HCT116 (cell line): ENCODE results near the gene ZNF555. TPM values are rescaled to one million over a fixed set of nuclear protein-coding genes. Genes with fewer than 3 reads are reported as not detected.

ENCODE experiments used
- ATAC-seq: fragments of 200-7000 bp; cut with Tn5 transposase; 2 replicates; pipeline ENCODE4 v1.9.1; 2020; ENCODE audit warnings: mild to moderate bottlenecking, moderate library complexity
- BruUV-seq: library from RNA; stranded (reverse); fragments of 400-500 nt; replicated peaks from 2 replicates; lab custom pipeline; 2021; lab: Mats Ljungman, UMichigan
- CTCF ChIA-PET: fragments of 300-600 bp; sonication (Branson Sonifier 250); formaldehyde crosslinking; loops from one replicate; lab custom pipeline; 2021; ENCODE audit warnings: antibody characterized with exemption; lab: Charles Lee
- POLR2A ChIA-PET: fragments of 300-600, 350-600 bp; sonication (Branson Sonifier 250); formaldehyde crosslinking; loops from one replicate; lab custom pipeline; 2021; ENCODE audit warnings: antibody characterized with exemption; lab: Charles Lee
- RAD21 ChIA-PET, 2 experiments: fragments of 300-600 bp; sonication (Branson Sonifier 250); formaldehyde crosslinking; loops; one replicate each; lab custom pipeline; 2023; ENCODE audit warnings: low total read pairs in 2 of 2; ENCODE audit not compliant: uncharacterized antibody in 2 of 2, unreplicated experiment in 2 of 2, low non-redundant PET in 1 of 2; lab: Charles Lee
- DNase-seq: peaks from one replicate; pipeline ENCODE4 v3.0.0-alpha.2; 2010; ENCODE audit warnings: low read depth, low spot score
- H2AFZ ChIP-seq: fragments of 200-600 bp; shearing (Covaris generic), sonication (generic); 2 replicates; pipeline ENCODE4 v1.6.1; 2017; ENCODE audit warnings: low read depth, mixed run types, mixed read lengths, antibody characterized with exemption, low read length; ENCODE audit not compliant: poor library complexity, severe bottlenecking
- H3K27ac ChIP-seq: 2 replicates; pipeline ENCODE4 v1.5.1; 2012; ENCODE audit warnings: low read depth, low read length
- H3K27me3 ChIP-seq: fragments of 200-600 bp; sonication (generic); 2 replicates; pipeline ENCODE4 v1.6.1; 2016; ENCODE audit warnings: mixed run types, low read length, mixed read lengths; ENCODE audit not compliant: insufficient read depth
- H3K36me3 ChIP-seq, 2 experiments: fragments of 200-500 bp in 1 of 2; fragments of 200-600 bp in 1 of 2; sonication (Bioruptor generic) in 1 of 2; sonication (generic) in 1 of 2; 2 replicates each; pipeline versions ENCODE4 v1.5.1 to v1.6.1; 2014 to 2016; ENCODE audit warnings: low read length in 2 of 2, inconsistent platforms in 1 of 2, mixed read lengths in 1 of 2, mixed run types in 1 of 2; ENCODE audit not compliant: insufficient read depth in 2 of 2, control insufficient read depth in 1 of 2
- H3K4me1 ChIP-seq, 2 experiments: fragments of 200-600 bp in 1 of 2; sonication (generic) in 1 of 2; 2 replicates each; pipeline versions ENCODE4 v1.5.1 to v1.6.1; 2012 to 2017; ENCODE audit warnings: low read length in 2 of 2, inconsistent platforms in 1 of 2, mild to moderate bottlenecking in 1 of 2, mixed read lengths in 1 of 2, mixed run types in 1 of 2, moderate library complexity in 1 of 2; ENCODE audit not compliant: insufficient read depth in 2 of 2, control insufficient read depth in 1 of 2
- H3K4me2 ChIP-seq: fragments of 200-600 bp; sonication (generic); 2 replicates; pipeline ENCODE4 v1.6.1; 2017; ENCODE audit warnings: mixed run types, low read length, mixed read lengths
- H3K4me3 ChIP-seq, 2 experiments: fragments of 200-600 bp in 1 of 2; sonication (generic) in 1 of 2; replicated peaks in 1 of 2; 2 replicates each; pipeline ENCODE4 v1.5.1; 2011 to 2016; ENCODE audit warnings: low read length in 2 of 2, control low read depth in 1 of 2, low read depth in 1 of 2, mild to moderate bottlenecking in 1 of 2, mixed read lengths in 1 of 2, mixed run types in 1 of 2
- H3K79me2 ChIP-seq: fragments of 200-600 bp; sonication (generic); 2 replicates; pipeline ENCODE4 v1.6.1; 2017; ENCODE audit warnings: mild to moderate bottlenecking, mixed run types, low read length, moderate library complexity, mixed read lengths; ENCODE audit not compliant: insufficient read depth
- H3K9ac ChIP-seq: fragments of 200-600 bp; sonication (generic); 2 replicates; pipeline ENCODE4 v1.6.1; 2016; ENCODE audit warnings: low read length, mixed read lengths
- H3K9me2 ChIP-seq: fragments of 200-600 bp; sonication (generic), shearing (Covaris generic); 2 replicates; pipeline ENCODE4 v1.6.1; 2017; ENCODE audit warnings: mixed run types, mild to moderate bottlenecking, moderate library complexity; ENCODE audit not compliant: insufficient read depth
- H3K9me3 ChIP-seq, 2 experiments: fragments of 200-500 bp in 1 of 2; fragments of 200-600 bp in 1 of 2; sonication (Bioruptor generic) in 1 of 2; sonication (generic) in 1 of 2; 2 replicates each; pipeline ENCODE4 v1.6.1; 2014 to 2017; ENCODE audit warnings: low read length in 2 of 2, mixed read lengths in 2 of 2, inconsistent platforms in 1 of 2, low read depth in 1 of 2, mild to moderate bottlenecking in 1 of 2, mixed run types in 1 of 2, moderate library complexity in 1 of 2; ENCODE audit not compliant: control insufficient read depth in 1 of 2, insufficient read depth in 1 of 2
- H4K20me1 ChIP-seq: fragments of 200-600 bp; sonication (generic), shearing (Covaris generic); 2 replicates; pipeline ENCODE4 v1.6.1; 2017; ENCODE audit warnings: mixed run types, mild to moderate bottlenecking, moderate library complexity; ENCODE audit not compliant: insufficient read depth
- ATF3 ChIP-seq: IDR thresholded peaks from 2 replicates; pipeline ENCODE4 v1.6.1; 2012
- CBX3 ChIP-seq: IDR thresholded peaks from 2 replicates; pipeline ENCODE4 v1.6.1; 2012; ENCODE audit warnings: low read depth
- CEBPB ChIP-seq: IDR thresholded peaks from 2 replicates; pipeline ENCODE4 v1.6.1; 2012; ENCODE audit warnings: low read depth
- CTCF ChIP-seq, 3 experiments: fragments of 200-600 bp in 1 of 3; sonication (generic) in 1 of 3; IDR thresholded peaks in 2 of 3; conservative IDR thresholded peaks in 1 of 3; 2 replicates each; pipeline ENCODE4 v1.5.1; 2012 to 2017; ENCODE audit warnings: low read depth in 2 of 3, low read length in 2 of 3, antibody characterized with exemption in 1 of 3, borderline replicate concordance in 1 of 3, control low read depth in 1 of 3, mild to moderate bottlenecking in 1 of 3, mixed read lengths in 1 of 3, mixed run types in 1 of 3, moderate library complexity in 1 of 3; ENCODE audit not compliant: insufficient read depth in 1 of 3
- ELF1 ChIP-seq: IDR thresholded peaks from 2 replicates; pipeline ENCODE4 v1.6.1; 2012; ENCODE audit warnings: low read depth, borderline replicate concordance
- FOSL1 ChIP-seq: IDR thresholded peaks from 2 replicates; pipeline ENCODE4 v1.6.1; 2012; ENCODE audit warnings: low read depth
- JUND ChIP-seq: IDR thresholded peaks from 2 replicates; pipeline ENCODE4 v1.6.1; 2012
- MAX ChIP-seq: IDR thresholded peaks from 2 replicates; pipeline ENCODE4 v1.6.1; 2012
- POLR2AphosphoS5 ChIP-seq: IDR thresholded peaks from 2 replicates; pipeline ENCODE4 v1.6.1; 2011; ENCODE audit warnings: mild to moderate bottlenecking, low read depth, low read length, moderate library complexity
- RAD21 ChIP-seq: IDR thresholded peaks from 2 replicates; pipeline ENCODE4 v1.6.1; 2012; ENCODE audit warnings: low read depth, mild to moderate bottlenecking
- REST ChIP-seq: IDR thresholded peaks from 2 replicates; pipeline ENCODE4 v1.6.1; 2012; ENCODE audit warnings: low read depth
- SP1 ChIP-seq: IDR thresholded peaks from 2 replicates; pipeline ENCODE4 v1.6.1; 2012; ENCODE audit warnings: low read depth
- SRF ChIP-seq: IDR thresholded peaks from 2 replicates; pipeline ENCODE4 v1.6.1; 2012; ENCODE audit warnings: low read depth
- TCF7L2 ChIP-seq: IDR thresholded peaks from 2 replicates; pipeline ENCODE4 v1.7.0; 2011; ENCODE audit warnings: borderline replicate concordance, inconsistent platforms; ENCODE audit not compliant: insufficient read depth, insufficient read length; ENCODE audit errors: extremely low read depth
- ZBTB33 ChIP-seq: IDR thresholded peaks from 2 replicates; pipeline ENCODE4 v1.6.1; 2011; ENCODE audit warnings: mild to moderate bottlenecking, low read length, moderate library complexity; ENCODE audit not compliant: insufficient replicate concordance; ENCODE audit errors: extremely low read depth
- ZNF274 ChIP-seq: fragments of 200-500 bp; sonication (Bioruptor generic); IDR thresholded peaks from 2 replicates; pipeline ENCODE4 v1.6.1; 2014; ENCODE audit warnings: mild to moderate bottlenecking, low read depth, low read length, inconsistent platforms
- intact Hi-C: fragments of 100-400 bp; cut with micrococcal nuclease; formaldehyde crosslinking; loops from 2 replicates; pipeline ENCODE4 v1.10.0; 2022
- total RNA-seq: library from RNA; stranded (reverse); gene quantifications from one replicate; pipeline ENCODE4 v1.2.1, GENCODE V29; 2021; ENCODE audit not compliant: unreplicated experiment

The ZNF555 gene
- total RNA-seq, 1 experiment from 2014 or later, result 4.5 TPM

- BruUV-seq, result no TSS peak
- intact Hi-C loops, result loop anchor here (5.0 kb wide), 1 partner anchor 42 kb away; the partner anchor contains the start of gene ZNF77
- Histone ChIP-seq H3K27ac (peak within 1 kb of the TSS; percentile 68), H3K9ac (peak within 1 kb of the TSS; percentile 86), H4K20me1 (no peaks in the 10 kb centered on the region), H3K9me3 (peaks cover 0 to 4% of the 10 kb centered on the region in 2 experiments; a peak in 2 of 4 replicates), H3K4me2 (peak within 1 kb of the TSS; percentile 98), H3K27me3 (no peaks in the 10 kb centered on the region), H2AFZ (no peak within 1 kb of the TSS), H3K4me3 (peak within 1 kb of the TSS; percentile 72 to 82), H3K4me1 (peaks cover 4 to 12% of the 10 kb centered on the region in 2 experiments; a peak in 3 of 4 replicates), H3K79me2 (peaks cover 42% of the 10 kb centered on the region), H3K36me3 (0 out of 4 replicates have a peak, but pooled peaks cover 0 to 2% of the 10 kb centered on the region in 2 experiments), H3K9me2 (no peaks in the 10 kb centered on the region)
- RAD21 ChIA-PET, result interaction anchor here in 1 of 2 experiments (1.2 kb wide), 1 partner anchor 264 kb away, joined by 5 read pairs; no protein-coding TSS in a partner anchor
- ATAC-seq, result peak; percentile 96
- CTCF ChIA-PET, result interaction anchor here (0.8 to 1.5 kb wide), 5 partner anchors 13 to 252 kb away, joined by 3 to 15 read pairs (median 3); no protein-coding TSS in a partner anchor
- DNase-seq, result peak; percentile 98
- POLR2A ChIA-PET, result interaction anchor here (0.6 to 1.7 kb wide), 7 partner anchors 8 to 49 kb away, joined by 3 to 6 read pairs (median 3); no protein-coding TSS in a partner anchor
- TF ChIP-seq RAD21, result no peak
- no peak for TF ChIP-seq SRF
- no peak for TF ChIP-seq CBX3
- no peak for TF ChIP-seq TCF7L2
- TF ChIP-seq POLR2AphosphoS5, result peak; percentile 60; the same call in 1 of the 2 replicates
- TF ChIP-seq SP1, result peak; percentile 91
- TF ChIP-seq ELF1, result no peak; the same call in 1 of the 2 replicates
- no peak for TF ChIP-seq CTCF (IDR thresholded peaks at IDR 0.05 in 2 of 3, conservative IDR thresholded peaks at IDR 0.05 in 1 of 3; ENCODE audit: borderline replicate concordance in 1 of 3, insufficient read depth in 1 of 3, low read depth in 2 of 3, low read length in 2 of 3)
- TF ChIP-seq ATF3, result no peak
- TF ChIP-seq REST, result no peak
- TF ChIP-seq FOSL1, result no peak
- TF ChIP-seq ZNF274, result no peak
- peak; percentile 83 for TF ChIP-seq MAX
- TF ChIP-seq CEBPB, result no peak
- TF ChIP-seq ZBTB33, result no peak
- TF ChIP-seq JUND, result no peak
These were observed 59.3 kb downstream of the ZNF555 start, which contains the start of gene ZNF57 for GRCh38 chr19:2900296-2901252. Gene ZNF57, plus strand, starts transcription at chr19:2900928. Its CDS starts 118 bp downstream, at chr19:2901046.
